HG02571 (cell line): Measurements from ENCODE around the gene RBM23.
"Not testable (repeated sequence)": the region's sequence is repeated elsewhere in the genome, so short reads cannot be mapped to it uniquely, and the experiment has no call there.

Experiments
- ATAC-seq: cut with Tn5 transposase; IDR thresholded peaks from one replicate; pipeline ENCODE4 v1.9.1; 2021; ENCODE audit warnings: mild to moderate bottlenecking, moderate library complexity; ENCODE audit not compliant: unreplicated experiment

The RBM23 gene

GRCh38 chr14:22918804-22919600 is at the start of gene RBM23:
Gene RBM23, minus strand, starts transcription at chr14:22919149.
- peak; percentile 93 for ATAC-seq

- no peak for ATAC-seq
These were observed 47.9 kb upstream of the RBM23 start for GRCh38 chr14:22966783-22967269.

GRCh38 chr14:22965916-22966782 is 47.2 kb upstream of the RBM23 start:
- ATAC-seq = not testable (repeated sequence)

- ATAC-seq = no peak
These were observed 43.2 kb upstream of the RBM23 start for GRCh38 chr14:22962061-22962676.

- ATAC-seq = no peak
These were observed 37.0 kb upstream of the RBM23 start for GRCh38 chr14:22955702-22956569.

GRCh38 chr14:22952418-22952817 is 33.5 kb upstream of the RBM23 start:
- no peak for ATAC-seq

- not testable (repeated sequence) for ATAC-seq
These were observed 32.8 kb upstream of the RBM23 start for GRCh38 chr14:22951795-22952194.

GRCh38 chr14:22945642-22946041 is 26.7 kb upstream of the RBM23 start:
- ATAC-seq = no peak

GRCh38 chr14:22939684-22940083 is 20.7 kb upstream of the RBM23 start:
- ATAC-seq = no peak

GRCh38 chr14:22935156-22935555 is 16.2 kb upstream of the RBM23 start:
- ATAC-seq = no peak

- ATAC-seq = no peak
These were observed 13.2 kb upstream of the RBM23 start for GRCh38 chr14:22932146-22932545.

- ATAC-seq = no peak
These were observed 11.0 kb upstream of the RBM23 start for GRCh38 chr14:22929961-22930364.

GRCh38 chr14:22929104-22929960 is 10.4 kb upstream of the RBM23 start, which contains the start of gene PRMT5:
Gene PRMT5, minus strand, starts transcription at chr14:22929376. Its CDS starts 15 bp downstream, at chr14:22929361.
- ATAC-seq = peak; percentile 94

- ATAC-seq = no peak
These were observed 9.5 kb upstream of the RBM23 start for GRCh38 chr14:22928237-22929103.

- ATAC-seq = no peak
These were observed 7.4 kb upstream of the RBM23 start for GRCh38 chr14:22926316-22926715.

GRCh38 chr14:22925513-22925912 is 6.6 kb upstream of the RBM23 start:
- no peak for ATAC-seq

- no peak for ATAC-seq
These were observed 4.8 kb upstream of the RBM23 start for GRCh38 chr14:22923746-22924145.

- ATAC-seq = no peak
These were observed 3.3 kb upstream of the RBM23 start for GRCh38 chr14:22922294-22922693.
